Dermis blood vessel endothelial cell (primary cell): ENCODE measurements around the gene HAUS6. TPM values are rescaled to one million over a fixed set of nuclear protein-coding genes. Genes with fewer than 3 reads are reported as not detected.
"Not testable (repeated sequence)": the region's sequence is repeated elsewhere in the genome, so short reads cannot be mapped to it uniquely, and the experiment has no call there.

Experiments used
- DNase-seq: peaks from one replicate; pipeline ENCODE4 v3.0.0; 2010
- total RNA-seq: library from RNA; depleted of rRNA; stranded (reverse); fragments of >200 nt; gene quantifications from 2 replicates; pipeline ENCODE4 v1.2.3, GENCODE V29; 2014

Gene HAUS6
- total RNA-seq, 1 donor from 2014 or later, result 18.4 TPM

DNA sequence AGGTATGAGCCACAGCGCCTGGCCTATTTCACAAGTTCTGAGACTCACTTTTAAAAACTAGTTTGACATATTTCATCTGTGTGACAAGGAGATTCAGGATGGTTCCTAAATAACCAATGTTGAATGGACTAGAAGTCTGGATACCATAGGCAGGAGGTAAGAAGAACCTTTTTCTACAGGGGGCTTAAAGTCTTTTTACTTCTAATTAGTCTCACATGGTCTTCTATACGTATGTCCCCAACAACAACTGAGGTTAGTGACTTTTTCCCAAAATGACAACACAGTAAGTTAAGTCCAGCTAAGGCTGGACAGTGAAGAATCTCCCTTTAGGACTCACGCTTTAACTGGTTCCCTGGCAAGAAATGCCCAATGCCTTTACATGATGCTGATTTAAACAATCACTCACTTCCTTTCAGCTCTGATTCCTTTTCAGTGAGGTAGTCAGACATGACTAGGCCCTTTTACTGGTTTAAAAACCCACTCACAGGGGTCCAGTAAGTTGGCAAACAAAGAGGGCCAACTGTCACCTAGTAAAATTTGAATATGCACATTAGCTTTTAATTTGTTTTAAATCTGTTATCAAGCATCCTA, 12.1 kb upstream of the HAUS6 start:
- DNase-seq, result peak; percentile 55

DNA sequence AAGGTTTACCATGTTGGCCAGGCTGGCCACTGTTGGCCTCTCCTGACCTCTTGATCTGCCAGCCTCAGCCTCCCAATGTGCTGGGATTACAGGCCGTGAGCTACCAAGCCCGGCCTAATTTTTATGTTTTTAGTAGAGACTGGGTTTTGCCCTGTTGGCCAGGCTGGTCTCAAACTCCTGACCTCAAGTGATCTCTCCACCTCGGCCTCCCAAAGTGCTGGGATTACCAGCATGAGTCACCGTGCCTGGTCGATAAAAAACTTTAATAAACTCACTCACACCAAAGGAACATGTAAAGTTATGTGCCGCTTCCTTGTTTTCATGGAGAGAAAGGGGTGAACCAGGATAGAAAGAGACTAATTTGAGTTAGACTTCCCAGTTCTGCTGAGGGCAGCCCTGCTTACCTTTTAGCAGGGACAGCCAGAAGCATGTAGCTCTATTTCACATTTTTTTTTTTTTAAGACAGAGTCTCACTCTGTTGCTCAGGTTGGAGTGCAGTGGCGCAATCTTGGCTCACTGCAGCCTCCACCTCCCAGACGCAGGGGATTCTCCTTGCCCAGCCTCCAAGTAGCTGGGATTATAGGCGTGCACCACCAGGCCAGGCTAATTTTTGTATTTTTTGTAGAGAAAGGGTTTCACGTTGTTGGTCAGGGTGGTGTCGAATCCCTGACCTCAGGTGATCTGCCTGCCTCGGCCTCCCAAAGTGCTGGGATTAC, 11.4 kb upstream of the HAUS6 start:
- no peak for DNase-seq

DNA sequence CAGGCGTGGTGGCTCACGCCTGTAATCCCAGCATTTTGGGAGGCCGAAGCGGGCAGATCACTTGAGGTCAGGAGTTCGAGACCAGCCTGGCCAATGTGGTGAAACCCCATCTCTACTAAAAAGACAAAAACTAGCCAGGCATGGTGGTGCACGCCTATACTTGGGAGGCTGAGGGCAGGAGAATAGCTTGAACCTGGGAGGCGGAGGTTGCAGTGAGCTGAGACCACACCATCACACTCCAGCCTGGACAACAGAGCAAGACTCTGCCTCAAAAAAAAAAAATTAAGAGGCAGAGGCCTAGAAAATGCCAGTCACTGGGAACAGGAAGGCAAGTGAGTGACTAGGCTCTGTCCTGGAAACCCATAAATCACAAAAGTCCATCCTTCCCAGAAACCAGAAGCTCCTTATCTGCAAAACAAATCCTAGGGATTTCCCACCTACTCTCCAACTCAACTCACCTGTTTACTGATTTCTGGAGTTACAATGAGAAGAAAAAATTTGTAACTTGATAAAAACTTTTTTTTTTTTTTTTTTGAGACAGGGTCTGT, 10.4 kb upstream of the HAUS6 start:
- not testable (repeated sequence) for DNase-seq

DNA sequence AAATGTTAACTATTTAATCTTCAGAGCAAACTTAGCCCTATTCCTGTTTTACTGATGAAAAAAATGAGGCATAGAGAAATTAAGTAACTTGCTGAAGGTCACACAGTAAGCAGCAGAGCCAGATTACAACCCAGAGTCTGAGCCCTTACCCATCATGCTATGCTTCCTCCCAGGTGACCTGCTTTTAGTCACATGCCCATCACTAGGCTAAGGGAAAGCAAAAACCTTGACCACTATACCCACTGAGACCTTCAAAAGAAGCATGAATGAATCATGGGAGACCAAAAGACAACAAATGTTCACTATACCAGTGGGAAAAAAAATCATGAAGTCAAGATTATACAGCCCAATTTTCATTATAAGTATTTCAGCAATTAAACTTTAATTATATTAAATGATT, 5.3 kb upstream of the HAUS6 start:
- no peak for DNase-seq

DNA sequence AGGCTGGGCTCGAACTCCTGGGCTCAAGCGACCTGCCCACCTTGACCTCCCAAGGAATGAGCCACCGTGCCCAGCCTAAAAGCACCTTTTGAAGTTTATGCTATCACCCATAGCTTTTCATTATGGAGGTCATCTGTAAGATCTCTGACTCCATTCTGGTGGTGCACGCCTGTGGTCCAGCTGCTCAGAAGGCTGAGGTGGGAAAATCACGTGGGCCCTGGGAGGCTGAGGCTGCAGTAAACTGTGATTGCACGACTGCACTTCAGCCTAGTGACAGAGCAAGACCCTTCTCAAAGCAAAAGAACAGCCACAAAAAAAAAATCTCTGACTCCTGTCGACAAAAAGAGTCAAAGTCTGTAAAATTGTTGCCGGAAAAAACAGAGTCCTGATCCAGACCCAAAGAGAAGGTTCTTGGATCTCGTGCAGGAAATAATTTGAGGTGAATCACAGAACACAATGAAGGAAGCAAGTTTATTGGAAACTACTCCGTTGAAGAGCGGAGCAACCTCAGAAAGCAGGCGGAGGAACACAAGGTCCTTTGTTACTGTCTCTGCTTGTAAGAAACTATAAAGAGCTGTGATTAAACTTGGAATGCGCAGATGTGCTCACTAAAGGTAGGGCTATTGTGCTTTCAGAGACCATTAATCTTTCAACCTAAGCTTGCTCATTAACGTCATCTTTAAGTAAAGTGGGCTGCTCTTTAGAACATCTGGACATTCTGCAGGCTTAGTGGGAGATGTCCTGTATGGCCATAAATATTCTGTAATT, 2.0 kb upstream of the HAUS6 start:
- DNase-seq, result no peak

DNA sequence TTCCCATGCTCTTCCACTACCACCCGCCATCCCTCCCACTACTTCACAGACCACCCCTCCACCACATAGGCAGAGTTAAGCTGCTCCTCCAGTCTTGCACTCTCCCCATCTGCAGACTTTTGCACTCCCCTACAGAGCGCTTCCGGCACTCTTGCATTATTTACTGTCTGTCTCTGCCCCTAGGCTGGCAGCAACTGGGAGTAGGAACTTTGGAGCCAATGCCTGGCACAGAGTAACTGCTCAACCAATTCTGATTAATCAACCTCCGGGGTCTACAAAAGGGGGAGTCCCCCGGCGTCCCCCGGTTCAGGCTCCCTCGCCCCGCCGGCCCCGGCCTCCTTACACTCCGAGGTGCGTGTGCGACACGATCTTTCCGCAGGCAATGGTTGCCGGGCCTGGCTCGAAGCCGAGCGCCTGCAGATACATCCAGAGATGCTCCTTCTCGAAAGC, 498 bp downstream of the HAUS6 start:
- DNase-seq, result peak; percentile 37

DNA sequence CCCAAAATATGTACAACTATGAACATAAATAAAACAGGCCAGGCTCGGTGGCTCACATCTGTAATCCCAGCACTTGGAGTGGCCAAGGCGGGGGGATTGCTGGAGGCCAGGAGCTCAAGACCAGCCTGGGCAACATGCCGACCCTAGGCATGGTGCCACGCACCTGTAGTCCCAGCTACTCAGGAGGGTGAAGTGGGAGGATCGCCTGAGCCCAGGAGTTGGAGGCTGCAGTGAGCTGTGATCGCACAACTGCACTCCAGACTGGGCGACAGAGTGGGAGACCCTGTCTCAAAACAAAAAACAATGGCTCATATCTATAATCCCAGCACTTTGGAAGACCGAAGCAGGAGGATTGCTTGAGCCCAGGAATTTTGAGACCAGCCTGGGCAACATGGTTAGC, 1.5 kb downstream of the HAUS6 start:
- no peak for DNase-seq

DNA sequence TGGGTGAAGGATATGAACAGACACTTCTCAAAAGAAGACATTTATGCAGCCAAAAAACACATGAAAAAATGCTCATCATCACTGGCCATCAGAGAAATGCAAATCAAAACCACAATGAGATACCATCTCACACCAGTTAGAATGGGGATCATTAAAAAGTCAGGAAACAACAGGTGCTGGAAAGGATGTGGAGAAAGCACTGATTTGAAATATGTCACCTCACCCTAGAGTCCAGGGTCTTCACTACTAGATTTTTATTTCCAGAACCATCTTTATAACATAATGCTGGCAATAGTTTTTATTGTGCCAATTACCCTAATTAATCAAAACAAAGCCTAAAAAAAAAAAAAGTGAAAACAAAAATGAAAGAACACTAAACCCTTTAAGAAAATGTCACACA, 5.3 kb downstream of the HAUS6 start:
- DNase-seq, result not testable (repeated sequence)

DNA sequence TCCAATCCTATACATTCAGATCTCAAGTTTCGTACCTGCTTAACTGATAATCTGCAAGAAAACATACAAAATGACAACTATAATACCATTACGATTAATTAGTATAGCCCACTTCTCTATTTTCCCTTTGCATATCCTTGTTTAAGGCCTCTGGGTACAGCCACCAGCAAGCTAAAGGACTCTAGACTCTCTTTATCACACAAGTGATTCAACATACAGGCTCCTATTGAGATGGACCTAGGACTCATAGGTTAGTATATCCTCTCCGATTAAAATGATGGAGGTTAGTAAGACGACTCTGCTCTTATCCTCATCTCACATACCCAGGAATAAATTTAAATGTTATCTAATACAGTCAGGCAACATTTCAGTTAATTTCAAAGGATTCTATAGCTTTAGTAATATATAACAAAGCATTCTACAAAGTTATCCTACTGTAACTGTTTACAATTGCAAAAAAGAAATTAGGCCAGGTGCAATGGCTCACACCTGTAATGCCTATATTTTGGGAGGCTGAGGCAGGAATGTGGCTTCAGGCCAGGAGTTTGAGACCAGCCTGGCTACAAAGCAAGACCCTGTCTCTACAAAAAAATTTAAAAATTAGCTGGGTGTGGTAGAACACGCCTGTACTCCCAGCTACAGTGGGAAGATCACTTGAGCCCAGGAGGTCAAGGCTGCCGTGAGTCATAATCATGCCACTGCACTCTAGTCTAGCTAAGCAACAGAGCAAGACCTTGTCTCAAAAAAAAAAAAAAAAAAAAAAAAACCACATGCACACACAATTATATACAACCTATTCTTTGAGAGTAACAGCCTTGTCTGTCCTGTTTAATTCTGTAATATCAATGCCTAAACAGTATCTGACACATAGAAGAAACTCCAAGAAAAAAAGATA, 15.4 kb downstream of the HAUS6 start:
- DNase-seq, result no peak

DNA sequence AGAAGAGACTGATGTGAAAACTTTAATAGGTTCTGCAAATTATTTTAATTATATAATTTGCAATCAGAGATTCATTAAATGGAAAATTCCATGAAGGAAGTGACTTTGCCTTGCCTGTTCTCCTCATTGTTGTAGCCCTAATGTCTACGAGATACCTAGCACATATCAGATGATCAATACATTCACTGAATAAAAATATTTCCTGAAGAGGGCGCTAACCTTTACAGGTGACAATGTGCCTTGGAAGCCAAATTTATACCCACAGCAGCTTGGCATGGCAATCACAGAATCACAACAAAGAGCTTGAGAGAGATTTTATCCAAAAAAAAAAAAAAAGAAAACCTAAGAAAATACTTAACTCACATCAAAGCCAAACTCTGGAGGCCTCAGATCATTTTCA, 17.4 kb downstream of the HAUS6 start:
- DNase-seq, result peak; percentile 44

DNA sequence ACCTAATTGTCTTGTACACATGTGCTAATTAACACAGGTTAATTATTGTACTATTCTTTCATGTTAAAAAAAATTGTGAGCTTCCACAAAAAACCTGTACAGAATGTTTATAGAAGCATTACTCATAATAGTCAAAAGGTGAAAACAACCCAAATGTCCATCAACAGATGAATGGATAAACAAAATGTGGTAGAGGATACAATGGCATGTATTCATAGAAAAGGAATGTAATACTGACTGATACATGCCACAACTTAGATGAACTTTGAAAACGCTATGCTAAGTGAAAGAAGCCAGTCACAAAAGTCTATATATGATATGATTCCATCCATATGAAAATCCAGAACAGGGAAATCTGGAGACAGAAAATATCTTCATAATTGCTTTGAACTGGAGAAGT, 27.9 kb downstream of the HAUS6 start:
- peak; percentile 34 for DNase-seq

DNA sequence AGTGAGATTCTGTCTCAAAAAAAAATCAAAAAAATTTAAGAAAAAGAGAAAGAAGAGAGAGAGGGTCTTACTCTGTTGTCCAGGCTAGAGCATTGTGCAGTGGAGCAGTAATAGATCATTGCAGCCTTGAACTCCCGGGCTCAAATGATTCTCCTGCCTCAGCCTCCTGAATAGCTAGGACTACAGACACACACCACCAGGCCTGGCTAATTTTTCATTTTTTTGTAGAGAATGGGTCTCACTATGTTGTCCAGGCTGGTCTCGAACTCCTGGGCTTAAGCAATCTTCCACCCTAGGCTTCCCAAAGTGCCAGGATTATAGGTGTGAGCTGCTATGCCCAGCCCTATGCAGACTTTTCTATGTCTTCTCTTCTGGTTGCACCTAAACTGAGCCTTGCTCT, 28.5 kb downstream of the HAUS6 start:
- DNase-seq, result no peak

DNA sequence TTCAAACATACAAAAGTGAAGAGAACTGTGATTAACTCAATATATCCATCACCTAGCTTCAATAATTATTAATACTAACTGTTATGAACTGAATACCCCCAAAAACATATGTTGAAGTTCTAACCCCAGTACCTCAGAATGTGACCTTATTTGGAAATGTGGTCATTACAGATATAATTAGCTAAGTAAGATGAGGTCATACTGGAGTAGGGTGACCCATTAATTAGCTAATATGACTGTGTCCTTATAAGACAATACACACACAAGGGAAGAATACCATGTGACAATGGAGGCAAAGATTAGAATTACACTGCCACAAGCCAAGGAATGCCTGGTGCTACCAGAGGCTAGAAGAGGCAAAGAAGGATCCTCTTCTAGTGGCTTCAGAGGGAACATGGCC, 45.7 kb downstream of the HAUS6 start:
- DNase-seq, result no peak

DNA sequence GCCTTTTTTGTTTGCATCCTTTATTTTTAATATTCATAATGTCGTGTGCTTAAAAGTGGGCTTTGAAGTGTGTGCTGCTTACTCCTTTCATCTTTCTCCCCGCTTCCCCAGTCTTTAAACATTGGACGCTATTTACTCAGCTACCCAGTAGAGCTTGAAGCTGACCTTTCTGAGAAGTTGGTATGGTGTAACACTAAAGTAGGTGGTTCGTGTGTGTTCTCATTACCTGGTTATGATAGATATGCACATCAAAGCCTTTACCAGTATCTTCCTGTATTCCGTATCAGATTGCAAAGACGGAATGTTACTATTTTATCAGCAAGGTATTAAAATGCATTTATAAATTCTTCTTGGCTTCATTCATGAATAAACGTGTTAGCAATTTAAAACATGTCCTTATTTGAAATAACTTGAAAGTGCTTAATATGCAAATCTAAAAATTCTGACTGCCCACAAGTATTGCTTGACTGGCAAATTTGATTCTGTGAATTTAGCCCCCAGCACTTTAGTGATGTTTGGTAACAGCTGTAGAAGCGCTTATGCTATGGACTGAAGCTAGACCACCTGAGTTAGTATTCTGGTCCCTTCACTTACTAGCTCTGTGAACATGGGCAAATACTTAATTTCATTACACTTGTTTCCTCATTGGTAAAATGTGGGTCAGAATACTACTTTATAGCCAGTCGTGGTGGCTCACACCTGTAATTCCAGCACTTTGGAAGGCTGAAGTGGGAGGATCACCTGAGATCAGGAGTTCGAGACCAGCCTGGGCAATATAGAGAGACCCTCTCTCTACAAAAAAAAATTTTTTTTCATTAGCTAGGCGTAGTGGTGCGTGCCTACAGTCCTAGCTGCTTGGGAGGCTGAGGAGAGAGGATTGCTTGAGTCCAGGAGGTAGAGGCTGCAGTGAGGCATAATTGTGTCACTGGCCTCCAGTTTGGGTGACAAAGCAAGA, 51.8 kb downstream of the HAUS6 start:
- DNase-seq, result no peak

DNA sequence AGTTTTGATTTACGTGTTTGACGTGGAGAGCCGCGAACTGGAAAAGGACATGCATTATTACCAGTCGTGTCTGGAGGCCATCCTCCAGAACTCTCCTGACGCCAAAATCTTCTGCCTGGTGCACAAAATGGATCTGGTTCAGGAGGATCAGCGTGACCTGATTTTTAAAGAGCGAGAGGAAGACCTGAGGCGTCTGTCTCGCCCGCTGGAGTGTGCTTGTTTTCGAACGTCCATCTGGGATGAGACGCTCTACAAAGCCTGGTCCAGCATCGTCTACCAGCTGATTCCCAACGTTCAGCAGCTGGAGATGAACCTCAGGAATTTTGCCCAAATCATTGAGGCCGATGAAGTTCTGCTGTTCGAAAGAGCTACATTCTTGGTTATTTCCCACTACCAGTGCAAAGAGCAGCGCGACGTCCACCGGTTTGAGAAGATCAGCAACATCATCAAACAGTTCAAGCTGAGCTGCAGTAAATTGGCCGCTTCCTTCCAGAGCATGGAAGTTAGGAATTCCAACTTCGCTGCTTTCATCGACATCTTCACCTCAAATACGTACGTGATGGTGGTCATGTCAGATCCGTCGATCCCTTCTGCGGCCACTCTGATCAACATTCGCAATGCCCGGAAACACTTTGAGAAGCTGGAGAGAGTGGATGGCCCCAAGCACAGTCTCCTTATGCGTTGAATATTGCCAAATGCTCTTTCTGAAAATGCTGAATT, 52.6 kb downstream of the HAUS6 start:
- DNase-seq, result peak; percentile 54

DNA sequence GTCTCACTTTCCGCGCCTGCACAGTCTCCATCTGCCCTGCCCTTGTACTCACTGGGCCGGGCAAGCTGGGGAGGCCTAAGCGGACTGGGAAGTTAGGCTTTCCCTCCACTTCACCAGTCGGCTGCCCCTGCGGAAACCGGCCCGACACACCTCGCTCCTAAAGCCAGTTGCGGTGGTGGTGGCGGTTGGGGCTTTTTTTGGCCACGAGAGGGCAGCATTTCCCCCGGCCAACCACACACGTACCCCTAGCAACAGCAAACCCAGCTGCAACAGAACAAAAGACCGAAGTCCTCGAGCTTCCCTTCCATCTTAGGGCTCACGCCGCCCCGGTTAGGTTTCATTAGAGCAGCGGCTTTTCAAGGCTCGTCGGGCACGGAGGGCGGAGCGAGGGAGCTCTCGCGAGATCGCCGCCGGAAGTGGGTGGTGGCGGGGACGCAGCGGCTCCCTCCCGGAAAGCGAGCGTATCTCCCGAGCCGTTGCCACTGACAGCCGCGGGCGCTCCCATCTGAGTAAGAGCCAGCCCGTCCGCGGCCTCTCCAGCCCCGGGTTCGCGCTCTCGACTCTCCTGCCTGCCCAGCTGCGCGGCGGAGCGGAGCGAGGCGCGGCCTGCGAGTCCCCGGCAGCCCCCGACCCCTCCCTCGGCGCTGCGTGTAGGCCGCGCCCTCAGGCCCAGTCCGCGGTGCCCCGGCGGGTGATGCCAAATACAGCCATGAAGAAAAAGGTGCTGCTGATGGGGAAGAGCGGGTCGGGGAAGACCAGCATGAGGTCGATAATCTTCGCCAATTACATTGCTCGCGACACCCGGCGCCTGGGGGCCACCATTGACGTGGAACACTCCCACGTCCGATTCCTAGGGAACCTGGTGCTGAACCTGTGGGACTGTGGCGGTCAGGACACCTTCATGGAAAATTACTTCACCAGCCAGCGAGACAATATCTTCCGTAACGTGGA, 53.5 kb downstream of the HAUS6 start, which contains the start of gene RRAGA:
TSS of gene RRAGA (plus strand) at position 462 of the 951 bp plus-strand sequence. CDS start at position 695, 233 bp downstream.
- DNase-seq, result peak; percentile 98

DNA sequence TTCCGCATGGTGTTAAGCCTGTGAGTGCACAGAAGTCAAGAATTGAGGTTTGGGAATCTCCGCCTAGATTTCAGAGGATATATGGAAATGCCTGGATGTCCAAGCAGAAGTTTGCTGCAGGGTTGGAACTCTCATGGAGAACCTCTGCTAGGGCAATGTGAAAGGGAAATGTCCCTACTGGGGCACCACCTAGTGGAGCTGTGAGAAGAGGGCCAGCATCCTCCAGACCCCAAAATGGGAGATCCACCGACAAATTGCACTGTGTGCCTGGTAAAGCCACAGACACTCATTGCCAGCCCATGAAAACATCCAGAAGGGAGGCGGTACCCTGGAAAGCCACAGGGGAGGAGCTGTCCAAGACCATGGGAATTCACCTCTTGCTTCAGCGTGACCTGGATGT, 66.1 kb downstream of the HAUS6 start:
- no peak for DNase-seq

DNA sequence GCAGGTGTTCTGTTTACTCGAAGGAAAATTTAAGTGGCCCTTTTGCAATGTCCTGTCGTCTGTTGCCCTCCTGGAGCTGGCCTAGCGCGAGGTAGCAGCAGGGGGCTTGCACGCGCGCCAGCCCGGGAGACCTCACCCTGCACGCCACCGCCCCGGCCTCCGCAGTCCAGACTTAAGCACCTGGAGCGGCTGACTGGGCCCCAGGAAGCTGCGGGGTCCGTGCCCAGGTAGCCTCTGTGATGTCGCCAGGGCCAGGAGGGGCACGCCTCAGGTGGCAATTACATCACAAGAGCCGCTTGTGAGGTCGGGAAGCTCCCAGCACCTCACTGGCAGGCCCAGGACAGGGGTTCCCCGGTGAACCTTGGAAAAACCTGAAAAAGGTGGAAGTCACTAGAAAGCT, 69.7 kb downstream of the HAUS6 start, which contains the start of gene SAXO1:
TSS of gene SAXO1 (minus strand) at position 195 of the 400 bp plus-strand sequence. CDS start 301 bp downstream, outside the sequence.
- no peak for DNase-seq

DNA sequence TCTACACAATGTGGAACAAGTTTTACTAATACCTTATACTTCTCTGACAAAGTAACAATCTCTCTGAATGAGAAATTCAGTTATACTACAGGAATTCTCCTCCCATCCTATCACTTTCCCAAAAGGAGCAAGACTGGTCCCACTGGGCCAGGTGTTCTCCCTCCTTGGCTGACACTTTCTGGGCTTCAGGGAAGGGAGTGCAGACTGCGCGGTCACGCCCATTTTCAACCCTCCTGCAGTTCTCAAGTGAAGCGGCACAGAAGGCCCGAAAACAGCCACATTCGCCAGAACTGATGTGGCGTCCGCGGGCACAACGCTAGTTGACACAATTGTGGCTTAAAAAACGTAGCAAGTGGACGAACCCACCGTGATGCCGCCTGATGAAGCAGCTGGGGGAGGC, 70.3 kb downstream of the HAUS6 start:
- DNase-seq, result no peak
